Fibroblast of lung (primary cell): ENCODE results near the gene HOXA9.
A peak's percentile ranks its signal among the peaks of the same experiment; 100 is the strongest.

ENCODE experiments used
- EZH2 ChIP-seq: IDR thresholded peaks from 2 replicates; pipeline ENCODE4 v1.5.1; 2012; ENCODE audit warnings: low read length, control low read depth, mild to moderate bottlenecking; ENCODE audit errors: missing control alignments
- TF ChIP-seq, protein P1 (sequence below), 2 donors: IDR thresholded peaks in 1 of 2; conservative IDR thresholded peaks in 1 of 2; 1 replicate in 1 of 2; 2 replicates in 1 of 2; pipeline ENCODE4 v1.5.1; 2011 to 2012; ENCODE audit warnings: low read length in 2 of 2, control low read depth in 1 of 2, inconsistent platforms in 1 of 2, low read depth in 1 of 2, mild to moderate bottlenecking in 1 of 2

DNA sequence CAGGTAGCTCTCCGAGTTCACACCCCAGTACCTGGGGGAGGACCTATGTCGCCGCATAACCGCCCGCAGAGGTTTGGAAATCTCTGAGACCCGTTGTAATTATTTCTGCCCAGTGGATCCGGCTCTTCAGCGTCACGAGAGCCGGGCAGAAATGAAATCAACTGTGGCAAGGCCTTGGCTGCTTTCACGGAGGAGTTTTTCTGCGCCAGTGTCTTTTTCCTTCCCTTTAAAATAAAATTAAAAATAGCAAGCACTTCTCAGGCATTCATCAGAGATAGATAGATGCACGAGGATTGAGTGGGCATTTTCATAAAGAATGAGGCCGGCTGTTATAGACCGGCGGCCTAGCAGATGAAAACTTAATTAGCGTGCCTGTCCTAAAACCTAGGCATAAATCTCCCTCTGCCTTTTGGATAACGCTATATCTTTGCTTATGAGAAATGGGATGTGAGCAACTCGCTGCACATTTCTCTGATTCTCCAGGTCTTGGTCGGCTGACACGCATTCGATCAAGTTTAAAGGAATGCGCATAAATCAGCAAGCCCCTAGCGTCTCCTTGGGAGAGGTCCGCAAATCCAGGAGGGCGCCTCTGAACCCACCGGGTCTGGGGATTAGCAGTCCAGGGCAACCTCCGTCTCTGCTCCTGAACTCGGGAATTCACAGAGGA is 28.1 kb upstream of the HOXA9 start:
- TF ChIP-seq EZH2, result peak; percentile 91
- TF ChIP-seq, protein P1, sequence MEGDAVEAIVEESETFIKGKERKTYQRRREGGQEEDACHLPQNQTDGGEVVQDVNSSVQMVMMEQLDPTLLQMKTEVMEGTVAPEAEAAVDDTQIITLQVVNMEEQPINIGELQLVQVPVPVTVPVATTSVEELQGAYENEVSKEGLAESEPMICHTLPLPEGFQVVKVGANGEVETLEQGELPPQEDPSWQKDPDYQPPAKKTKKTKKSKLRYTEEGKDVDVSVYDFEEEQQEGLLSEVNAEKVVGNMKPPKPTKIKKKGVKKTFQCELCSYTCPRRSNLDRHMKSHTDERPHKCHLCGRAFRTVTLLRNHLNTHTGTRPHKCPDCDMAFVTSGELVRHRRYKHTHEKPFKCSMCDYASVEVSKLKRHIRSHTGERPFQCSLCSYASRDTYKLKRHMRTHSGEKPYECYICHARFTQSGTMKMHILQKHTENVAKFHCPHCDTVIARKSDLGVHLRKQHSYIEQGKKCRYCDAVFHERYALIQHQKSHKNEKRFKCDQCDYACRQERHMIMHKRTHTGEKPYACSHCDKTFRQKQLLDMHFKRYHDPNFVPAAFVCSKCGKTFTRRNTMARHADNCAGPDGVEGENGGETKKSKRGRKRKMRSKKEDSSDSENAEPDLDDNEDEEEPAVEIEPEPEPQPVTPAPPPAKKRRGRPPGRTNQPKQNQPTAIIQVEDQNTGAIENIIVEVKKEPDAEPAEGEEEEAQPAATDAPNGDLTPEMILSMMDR (conservative IDR thresholded peaks at IDR 0.05 in 1 of 2, IDR thresholded peaks at IDR 0.05 in 1 of 2; ENCODE audit: low read depth in 1 of 2, low read length in 2 of 2), result no peak
